HG03097 (cell line): Measurements from ENCODE around the gene ADAMTS17.

Experiments used
- ATAC-seq: cut with Tn5 transposase; IDR thresholded peaks from one replicate; pipeline ENCODE4 v1.9.1; 2021; ENCODE audit not compliant: unreplicated experiment, low FRiP score

Gene ADAMTS17

DNA sequence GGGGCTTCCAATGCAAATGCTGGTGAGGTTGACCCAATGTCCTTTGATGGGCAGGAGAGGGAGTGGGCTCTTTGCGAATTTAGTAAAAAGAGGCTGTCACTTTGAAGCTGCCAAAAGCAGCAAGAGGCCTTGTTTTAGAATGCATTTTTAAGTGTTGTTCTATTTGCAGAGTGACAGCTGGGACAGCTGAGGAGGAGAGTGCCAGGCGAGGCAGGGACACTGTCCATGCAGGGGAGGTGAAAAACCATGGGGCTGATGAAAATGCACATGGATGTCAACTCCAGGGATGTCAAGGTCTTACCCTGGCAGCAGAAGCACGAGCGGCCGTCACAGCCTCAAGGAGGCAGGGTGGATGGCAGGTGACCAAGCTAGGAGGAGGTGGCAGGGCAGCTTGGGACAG lies 279.8 kb downstream of the ADAMTS17 start:
- no peak for ATAC-seq

DNA sequence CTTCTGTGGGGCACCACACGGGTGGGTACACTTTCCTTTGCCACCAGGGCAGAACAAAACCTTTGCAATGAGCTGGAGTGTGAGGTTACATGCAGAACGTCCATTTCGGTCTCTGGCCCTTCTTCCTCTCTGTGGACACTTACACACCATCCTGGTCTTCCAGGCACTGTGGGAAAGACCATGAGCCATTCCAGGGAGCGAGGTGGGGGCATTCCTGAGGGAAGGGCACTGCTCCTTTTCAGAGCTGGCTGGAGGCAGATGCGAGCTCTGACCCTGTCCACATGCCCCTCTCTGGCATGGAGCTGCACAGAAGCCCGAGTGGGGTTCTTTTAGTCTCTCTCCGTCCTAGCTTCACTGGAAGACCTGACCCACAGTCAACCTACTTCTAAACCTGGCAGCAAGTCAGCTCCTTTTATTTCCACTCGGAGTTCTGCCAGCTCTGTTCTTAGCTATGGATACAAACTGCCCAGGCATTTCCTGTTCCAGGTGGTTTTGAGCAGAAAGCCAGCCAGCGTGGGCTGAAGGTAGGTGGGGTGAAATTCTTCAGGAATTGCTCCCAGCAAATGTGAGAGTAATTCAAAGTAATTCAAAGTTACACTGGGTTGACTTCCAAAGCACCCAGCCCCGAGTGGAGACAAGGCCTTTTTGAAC lies 281.4 kb downstream of the ADAMTS17 start:
- ATAC-seq = no peak

DNA sequence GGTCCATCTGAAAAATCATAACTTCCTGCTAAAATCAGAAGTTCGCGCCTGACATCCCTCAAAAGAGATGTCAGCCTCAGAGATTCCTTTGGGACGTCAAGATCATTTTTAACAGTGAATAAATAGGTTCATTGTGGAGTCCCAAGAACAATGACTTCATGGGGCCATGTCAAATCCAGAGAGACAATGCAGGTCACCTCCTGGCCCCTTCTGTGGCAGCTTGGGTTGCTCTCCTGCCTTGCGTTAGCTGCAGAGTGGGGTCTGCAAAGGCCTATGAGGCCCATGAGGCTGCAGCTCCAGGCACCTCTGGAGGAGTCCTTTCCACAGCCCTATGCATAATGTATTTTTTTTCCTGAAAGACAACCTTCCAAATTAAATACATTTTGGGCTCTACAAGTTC lies 282.3 kb downstream of the ADAMTS17 start:
- no peak for ATAC-seq

DNA sequence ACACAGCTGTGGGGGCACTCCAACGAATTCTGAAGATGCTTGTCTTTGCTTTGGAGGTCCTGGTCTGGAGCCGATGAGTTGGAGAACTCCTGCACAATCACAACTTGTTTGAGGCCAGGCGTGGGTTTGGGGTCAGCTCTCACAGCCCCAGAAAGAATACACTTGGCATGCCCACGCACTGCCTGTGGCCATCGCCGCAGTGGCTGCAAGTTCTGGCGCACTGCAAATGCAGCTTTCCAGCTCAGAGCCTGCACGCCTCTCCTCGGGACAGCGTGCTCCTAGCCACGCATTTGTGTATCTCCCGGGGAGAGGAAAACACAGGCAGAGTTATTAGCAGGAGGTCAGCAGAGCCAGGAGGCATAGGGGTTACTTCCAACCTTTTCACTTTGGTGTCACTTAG lies 282.7 kb downstream of the ADAMTS17 start:
- ATAC-seq = no peak

DNA sequence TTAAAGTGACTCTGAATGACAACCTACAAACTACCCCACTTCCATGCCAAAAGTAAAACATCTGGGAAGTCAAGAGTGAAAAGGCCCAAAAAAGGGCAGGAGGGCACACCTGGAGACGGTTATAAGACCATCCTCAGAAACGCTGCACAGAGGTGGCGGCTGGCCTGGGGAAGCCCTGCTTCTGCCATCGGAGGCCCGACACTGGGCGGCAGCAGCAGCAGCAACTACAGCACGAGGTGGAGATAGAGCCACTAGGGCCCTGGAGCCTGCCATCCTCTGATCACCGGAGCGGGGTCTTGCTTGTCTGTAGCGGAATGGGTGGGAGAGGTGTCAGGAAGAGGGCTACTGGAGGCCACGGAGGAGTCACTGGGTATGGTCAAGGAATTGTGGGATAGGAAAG lies 283.3 kb downstream of the ADAMTS17 start:
- ATAC-seq = no peak

DNA sequence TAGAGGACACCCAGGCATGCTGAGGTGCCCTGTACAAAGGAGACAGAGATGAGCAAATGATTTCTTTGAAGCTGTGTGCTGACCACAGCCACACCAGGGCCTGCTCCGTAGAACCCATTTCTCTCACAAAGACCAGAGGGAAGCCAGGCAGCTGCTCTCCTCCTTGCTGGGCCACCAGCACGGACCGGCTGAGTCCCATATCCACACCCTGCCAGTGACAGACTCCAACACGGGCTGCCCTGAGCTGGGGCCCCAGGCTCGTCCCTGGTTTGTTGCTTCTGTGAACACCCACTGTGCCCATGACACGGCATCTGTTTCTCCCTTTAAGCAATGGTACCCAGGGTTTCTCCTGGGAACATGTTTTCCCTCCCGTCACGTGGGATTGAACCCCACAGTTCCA lies 284.5 kb downstream of the ADAMTS17 start:
- ATAC-seq = no peak

DNA sequence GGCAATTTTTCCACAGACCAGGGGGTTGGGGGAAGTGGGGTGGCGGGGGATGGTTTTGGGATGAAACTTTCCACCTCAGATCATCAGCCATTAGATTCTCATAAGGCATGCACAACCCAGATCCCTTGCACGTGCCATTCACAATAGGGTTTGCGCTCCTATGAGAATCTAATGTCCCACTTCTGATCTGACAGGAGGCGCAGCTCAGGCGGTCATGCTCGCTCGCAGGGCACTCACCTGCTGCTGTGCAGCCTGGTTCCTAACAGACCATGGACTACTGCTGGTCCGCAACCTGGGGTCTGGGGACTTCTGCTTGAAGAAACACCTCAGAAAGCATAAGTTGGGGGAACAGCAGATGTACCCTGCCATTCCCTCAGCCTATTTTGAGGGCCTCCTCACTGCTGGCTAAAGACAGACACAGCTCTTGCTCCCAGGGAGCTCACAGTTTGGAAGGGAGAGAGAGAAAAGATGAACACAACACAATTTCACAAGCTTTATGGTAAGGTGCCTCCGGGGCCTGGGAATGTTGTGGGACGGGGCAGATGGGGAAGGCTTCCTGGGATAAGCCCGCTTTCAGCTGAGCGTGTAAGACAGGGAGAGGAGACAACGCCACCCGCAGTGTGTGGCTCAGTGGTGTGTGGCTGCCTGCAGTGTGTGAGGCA lies 285.2 kb downstream of the ADAMTS17 start:
- ATAC-seq = no peak

DNA sequence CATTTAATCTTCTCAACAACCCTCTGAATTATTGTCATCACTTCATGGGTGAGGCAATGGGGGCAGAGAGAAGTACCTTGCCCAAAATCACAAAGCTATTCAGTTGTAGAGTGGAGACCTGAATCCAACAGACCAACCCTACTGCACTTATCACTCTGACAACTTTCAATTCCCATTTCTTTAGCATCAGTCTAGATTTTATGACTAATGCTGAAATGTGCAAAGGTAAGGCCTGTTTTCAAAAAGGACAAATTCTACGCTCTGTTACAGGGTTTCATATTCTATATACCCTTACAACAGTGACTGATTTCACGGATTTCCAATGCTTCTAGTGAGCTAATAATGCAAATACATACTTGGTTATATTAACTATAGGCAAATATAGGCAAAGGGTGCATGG lies 286.0 kb downstream of the ADAMTS17 start:
- ATAC-seq = no peak

DNA sequence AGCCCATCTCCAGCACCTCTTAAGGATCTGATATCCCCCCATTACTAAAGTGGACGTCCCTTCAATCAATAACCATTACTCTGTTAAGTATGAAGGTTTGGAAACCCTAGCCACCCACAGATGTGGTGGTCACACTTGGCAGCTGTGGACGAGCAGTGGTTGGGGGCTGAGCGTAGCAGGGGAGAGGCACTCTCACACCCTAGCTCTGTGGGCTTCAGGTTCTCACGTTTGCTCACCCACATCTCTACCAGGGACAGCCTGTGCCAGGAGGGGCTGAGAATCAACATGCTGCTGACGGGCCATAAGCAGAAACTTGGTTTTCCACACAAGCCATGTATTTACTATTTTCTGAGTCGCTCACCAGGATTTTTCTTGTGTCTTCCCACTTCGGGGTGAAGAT lies 287.2 kb downstream of the ADAMTS17 start:
- no peak for ATAC-seq

DNA sequence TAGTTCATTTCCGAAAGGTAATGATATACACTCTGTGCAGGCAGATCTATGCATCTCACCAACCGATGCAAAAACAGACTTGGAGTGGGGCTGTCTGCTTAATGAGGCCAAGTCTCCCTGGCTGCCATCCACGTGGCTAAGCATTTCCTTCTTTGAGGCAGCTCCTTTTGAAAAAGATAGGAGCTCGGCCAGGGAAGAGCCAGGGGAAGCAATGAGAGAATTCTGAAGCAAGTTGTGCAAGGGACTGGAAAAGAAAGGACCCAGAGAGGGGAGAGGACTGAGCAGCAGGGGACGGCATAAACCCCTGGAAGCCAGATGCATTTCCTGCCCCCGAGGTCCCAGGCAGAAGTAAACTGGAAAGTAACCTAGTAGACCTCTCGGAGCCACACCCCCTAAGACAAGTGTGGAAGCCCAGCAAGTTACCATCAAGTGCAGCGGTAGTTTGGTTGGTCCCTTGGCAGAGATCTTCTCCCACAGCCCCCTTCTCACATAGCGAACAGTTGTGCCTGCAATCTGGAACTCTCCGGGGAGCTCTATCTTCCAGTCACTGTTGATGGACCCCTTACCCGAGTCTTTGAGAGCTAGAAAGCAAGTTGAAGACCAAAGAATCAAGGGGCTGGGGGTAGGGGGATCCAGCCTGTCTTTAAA lies 288.2 kb downstream of the ADAMTS17 start:
- ATAC-seq = no peak

DNA sequence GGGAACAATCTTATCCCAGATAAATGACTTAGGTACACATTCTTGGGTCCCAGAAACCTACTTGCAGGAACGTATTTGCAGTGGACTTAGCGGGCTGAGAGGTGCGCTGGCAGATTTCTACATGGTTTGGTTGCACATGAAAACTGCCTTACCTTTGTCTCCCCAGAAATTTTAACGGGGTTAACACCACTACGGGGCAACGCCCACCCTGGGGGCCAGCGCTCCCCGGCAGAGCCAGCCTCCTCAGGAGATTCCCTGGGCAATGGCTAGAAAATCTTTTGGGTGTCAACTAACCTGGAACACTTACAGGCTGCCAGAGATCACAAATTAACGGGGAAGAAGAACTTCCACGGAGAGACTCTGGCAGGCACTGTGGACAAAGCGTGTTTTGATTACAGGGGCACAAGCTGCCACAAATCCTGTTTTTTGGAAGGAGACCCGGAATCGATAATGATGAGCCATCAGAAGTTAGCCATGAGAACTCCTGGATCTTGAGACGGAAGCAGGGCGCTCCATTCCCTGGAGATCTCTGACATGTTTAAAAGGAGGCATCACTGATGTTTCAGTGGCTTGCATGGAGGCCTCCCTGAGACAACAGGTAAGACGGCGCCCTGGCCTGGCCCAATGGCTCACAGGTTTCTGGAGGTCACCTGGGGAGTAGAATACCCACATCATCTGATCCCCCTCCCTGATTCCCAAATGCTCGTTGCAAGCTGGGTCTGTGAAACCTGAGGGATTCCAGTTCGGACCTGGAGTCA lies 288.9 kb downstream of the ADAMTS17 start:
- no peak for ATAC-seq

DNA sequence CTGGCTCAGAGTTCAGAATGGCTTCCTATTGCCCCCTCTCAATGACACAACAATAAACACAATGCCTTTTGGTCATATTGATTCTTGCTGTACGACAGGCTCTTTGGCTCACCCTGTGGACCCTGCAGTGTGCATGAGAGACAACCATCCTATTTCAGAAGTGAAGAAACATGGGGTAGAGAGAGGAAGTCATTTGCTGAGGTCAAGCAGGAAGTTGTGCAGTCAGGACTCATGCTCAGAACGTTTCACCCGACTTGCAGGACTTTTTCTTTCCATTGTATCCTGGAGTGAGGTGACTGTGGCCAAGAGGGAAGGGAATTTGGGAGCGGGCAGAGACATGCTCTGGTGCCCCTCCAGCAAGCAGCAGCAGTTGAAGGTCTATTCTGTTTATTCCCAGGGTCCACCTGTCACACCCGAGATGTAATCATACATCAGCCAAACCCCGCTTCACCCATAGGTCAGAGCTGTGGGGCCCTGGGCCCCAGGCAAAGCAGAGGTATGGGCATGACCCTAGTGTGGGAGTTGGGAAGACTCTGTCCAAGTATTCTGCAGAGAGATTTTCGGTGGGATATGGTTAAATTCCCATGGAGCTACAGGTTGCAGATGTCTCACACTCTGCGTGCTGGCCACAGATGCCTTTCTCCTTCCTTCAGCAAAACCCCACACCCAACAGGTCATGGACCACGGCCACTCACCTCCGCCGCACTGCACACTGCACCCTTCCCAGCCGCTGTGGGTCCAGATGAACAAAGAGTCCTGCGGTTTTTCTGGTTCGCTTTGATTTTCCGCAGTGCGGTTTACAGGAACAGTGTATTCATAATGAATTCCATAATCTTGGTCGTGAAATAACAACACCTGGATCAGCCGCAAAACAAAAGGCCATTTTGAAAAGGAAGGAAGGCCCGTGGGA lies 290.6 kb downstream of the ADAMTS17 start:
- ATAC-seq = no peak

DNA sequence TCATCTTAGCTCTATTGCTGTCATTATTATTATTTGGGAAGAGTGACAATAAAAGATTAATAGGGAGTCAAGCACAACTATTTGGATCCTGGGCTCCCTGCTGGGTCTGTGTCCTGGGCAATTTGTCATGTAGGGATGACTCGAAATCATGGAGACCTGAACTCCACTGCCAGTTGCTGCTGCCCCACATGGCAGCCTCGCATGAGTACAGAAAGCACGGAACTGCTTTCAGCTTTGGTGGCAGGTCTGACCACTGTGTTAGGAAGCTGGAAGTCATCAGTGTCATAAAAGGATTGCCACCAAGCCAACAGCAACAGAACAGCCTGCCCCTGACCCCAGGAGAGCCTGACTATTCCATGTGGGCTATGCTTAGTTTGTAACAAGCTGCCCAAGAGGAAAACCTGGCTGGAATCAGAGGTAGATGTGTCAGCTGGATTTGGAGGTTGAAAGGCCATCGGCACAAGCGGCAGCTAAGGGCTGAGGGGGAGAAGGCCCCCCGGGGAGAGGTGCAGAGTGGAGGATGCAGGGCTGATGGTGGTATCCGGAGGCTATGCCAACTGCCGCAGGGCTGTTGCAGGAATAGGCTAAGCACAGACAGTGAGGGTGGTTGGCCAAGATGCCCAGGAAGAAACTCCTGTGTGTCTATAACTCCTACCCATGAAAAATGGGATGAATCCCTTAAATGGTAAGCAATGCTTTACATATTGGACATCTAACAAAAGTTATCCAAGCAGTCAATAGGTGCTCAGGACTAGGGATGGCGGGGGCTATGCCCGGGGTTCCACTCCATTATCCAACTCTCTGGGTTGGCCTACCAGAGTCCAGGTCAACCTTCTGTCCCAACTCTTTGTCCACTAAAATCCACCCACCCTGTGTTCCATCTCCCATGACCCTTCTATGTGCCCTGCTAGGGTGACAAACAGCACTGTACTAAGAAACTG lies 291.6 kb downstream of the ADAMTS17 start:
- no peak for ATAC-seq

DNA sequence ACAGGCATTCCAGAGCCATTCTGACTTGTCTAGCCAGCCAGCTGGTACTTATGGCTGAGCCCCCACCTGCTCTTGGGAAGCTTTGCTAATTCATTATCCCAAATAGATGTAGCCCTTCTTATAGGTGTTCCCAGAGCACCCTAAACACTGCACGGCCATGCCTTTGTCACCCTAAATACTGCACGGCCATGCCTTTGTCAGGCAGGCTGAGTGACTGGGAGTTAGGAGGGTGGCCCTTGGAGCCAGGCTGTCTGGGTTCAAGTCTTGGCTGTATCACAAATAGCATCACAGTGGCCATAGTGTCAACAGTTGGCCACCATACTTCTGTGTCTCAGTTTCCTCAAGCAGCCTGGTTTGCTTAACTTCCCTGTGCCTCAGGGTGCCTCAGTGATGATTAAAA lies 292.3 kb downstream of the ADAMTS17 start:
- no peak for ATAC-seq

DNA sequence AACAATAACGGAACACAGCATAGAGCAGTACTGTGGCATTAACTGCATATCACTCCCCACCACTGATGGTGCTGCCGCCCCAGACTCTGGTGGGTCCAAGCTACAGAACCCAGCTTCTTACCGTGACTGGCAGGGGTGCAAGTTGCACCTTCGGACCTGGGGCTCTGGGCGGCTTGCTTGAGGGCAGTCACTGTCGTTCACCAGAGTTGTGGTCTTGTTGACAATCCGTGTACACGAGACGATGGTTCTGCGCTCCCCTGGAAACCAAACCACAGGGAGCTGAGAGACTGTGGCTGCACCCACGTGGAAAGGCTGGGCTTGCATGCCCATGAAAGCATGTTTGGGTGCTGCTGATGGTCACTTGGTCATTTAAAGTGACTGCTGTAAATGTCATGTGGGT lies 293.0 kb downstream of the ADAMTS17 start:
- ATAC-seq = no peak

DNA sequence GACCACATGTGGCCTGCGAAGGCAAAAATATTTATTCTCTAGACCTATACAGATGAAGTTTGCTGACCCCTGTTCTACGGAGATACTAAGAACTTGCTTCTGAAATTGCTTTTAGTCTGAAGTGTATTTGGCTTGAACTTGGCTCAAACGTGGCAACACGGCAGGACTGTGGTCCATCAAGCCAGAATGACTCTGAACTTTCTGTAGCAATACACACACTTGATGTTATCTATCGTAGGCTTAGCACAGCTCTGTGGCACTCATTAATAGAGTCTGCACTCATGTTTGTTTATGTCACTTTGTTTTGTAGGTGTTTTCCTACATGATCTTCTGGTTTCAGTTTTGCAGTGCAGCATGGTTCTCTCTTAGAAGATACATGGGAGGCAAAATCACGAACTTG lies 298.1 kb downstream of the ADAMTS17 start:
- ATAC-seq = no peak

DNA sequence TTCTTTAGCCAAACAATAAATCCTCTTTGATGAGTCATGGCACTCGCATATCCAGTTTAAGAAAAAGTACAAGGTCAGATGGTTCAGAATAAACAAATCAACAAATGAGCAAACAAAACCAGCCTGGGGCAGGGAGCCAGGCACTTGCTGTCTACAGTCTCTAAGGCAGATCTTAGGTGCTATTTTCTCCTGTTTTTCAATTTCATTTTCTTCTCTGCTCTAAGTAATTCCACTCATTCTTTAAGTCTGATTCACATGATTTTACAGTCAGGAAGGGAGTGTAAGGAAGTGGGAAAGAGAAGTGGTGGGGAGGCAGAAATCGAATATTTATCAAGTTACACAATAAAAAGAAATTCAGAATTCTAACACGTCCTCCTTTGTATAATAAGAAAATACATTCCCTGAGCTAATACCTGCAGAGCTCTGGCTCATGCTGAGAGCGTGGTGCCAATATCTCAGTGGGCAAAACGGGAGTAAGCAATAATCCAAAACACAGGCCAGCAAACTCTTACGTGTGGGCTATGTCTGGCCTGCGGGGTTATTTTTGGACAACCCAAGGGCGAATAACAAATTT lies 298.6 kb downstream of the ADAMTS17 start:
- no peak for ATAC-seq

DNA sequence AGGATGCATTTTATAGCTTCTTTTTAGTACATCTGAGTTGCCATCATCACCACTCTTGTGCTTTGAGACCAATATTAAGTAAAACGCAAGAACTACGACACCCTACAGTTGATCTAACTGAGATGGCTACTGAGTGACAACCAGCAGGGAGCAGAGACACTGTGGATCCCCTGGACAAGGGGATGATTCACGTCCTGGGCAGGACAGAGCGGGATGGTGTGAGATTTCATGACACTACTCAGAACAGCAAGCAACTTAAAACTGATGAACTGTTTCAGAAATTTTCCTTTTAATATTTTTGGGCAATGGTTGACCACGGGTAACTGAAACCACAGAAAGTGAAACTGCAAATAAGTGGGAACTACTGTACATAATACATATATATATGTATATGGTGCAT lies 299.2 kb downstream of the ADAMTS17 start:
- ATAC-seq = no peak
